Measurements from ENCODE around the gene ANXA2. TPM values are rescaled to one million over a fixed set of nuclear protein-coding genes. Genes with fewer than 3 reads are reported as not detected.
A peak's percentile ranks its signal among the peaks of the same experiment; 100 is the strongest.
"Not testable (repeated sequence)": the region's sequence is repeated elsewhere in the genome, so short reads cannot be mapped to it uniquely, and the experiment has no call there.

Gene ANXA2
- total RNA-seq, 1 experiment from 2014 or later = 1,903 TPM

DNA sequence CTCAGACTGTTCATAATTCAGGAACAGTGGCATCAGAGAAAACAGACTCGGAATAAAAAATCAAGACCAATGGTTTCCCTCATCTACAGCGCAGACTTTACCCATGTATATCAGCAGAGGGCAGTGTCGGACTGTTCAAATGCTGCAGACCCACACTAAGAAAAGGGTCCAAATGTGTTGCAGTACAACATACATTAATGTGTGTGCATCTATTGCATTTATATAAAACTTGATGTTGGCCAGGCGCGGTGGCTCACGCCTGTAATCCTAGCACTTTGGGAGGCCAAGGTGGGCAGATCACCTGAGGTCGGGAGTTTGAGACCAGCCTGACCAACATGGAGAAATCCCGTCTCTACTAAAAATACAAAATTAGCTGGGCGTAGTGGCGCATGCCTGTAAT lies 38.0 kb downstream of the ANXA2 start:
- in situ Hi-C loops (cut with HindIII; ENCODE audit: low pct_unique_long_range_greater_than_20kb, low sequenced_read_pairs) = loop anchor here (5.0 kb wide), 1 partner anchor 83 kb away; no protein-coding TSS in a partner anchor
- H3K4me3 ChIP-seq (ENCODE audit: low read depth in 2 of 2, low read length in 2 of 2); DNase-seq (ENCODE audit: low read depth, low spot score); H3K9me3 ChIP-seq (ENCODE audit: control insufficient read depth, insufficient read depth, low read depth, low read length); BruUV-seq (replicated peaks); H3K27me3 ChIP-seq (ENCODE audit: control insufficient read depth, insufficient read depth, low read length): not testable (repeated sequence)
- peaks cover 82% of the 10 kb centered on the region for H3K4me1 ChIP-seq (ENCODE audit: control insufficient read depth, insufficient read depth, low read length)
- TF ChIP-seq, protein P1, sequence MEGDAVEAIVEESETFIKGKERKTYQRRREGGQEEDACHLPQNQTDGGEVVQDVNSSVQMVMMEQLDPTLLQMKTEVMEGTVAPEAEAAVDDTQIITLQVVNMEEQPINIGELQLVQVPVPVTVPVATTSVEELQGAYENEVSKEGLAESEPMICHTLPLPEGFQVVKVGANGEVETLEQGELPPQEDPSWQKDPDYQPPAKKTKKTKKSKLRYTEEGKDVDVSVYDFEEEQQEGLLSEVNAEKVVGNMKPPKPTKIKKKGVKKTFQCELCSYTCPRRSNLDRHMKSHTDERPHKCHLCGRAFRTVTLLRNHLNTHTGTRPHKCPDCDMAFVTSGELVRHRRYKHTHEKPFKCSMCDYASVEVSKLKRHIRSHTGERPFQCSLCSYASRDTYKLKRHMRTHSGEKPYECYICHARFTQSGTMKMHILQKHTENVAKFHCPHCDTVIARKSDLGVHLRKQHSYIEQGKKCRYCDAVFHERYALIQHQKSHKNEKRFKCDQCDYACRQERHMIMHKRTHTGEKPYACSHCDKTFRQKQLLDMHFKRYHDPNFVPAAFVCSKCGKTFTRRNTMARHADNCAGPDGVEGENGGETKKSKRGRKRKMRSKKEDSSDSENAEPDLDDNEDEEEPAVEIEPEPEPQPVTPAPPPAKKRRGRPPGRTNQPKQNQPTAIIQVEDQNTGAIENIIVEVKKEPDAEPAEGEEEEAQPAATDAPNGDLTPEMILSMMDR (IDR thresholded peaks at IDR 0.05) = peak; percentile 81
- intact Hi-C loops (cut with micrococcal nuclease; ENCODE audit: unreplicated experiment) = loop anchor here (10.0 kb wide), 2 partner anchors 85 to 145 kb away; no protein-coding TSS in a partner anchor
- POLR2A ChIA-PET = interaction anchor here (1.6 kb wide), 1 partner anchor 17 kb away, joined by 3 read pairs; no protein-coding TSS in a partner anchor
- peak overlapping the region; percentile 100 for H3K27ac ChIP-seq (ENCODE audit: low read length)
- peak; percentile 39 for ATAC-seq
- H3K36me3 ChIP-seq (ENCODE audit: control insufficient read depth, insufficient read depth, low read length) = peaks cover 64% of the 10 kb centered on the region
- CTCF ChIA-PET = interaction anchor here (0.7 kb wide), 1 partner anchor 23 kb away, joined by 4 read pairs; no protein-coding TSS in a partner anchor

DNA sequence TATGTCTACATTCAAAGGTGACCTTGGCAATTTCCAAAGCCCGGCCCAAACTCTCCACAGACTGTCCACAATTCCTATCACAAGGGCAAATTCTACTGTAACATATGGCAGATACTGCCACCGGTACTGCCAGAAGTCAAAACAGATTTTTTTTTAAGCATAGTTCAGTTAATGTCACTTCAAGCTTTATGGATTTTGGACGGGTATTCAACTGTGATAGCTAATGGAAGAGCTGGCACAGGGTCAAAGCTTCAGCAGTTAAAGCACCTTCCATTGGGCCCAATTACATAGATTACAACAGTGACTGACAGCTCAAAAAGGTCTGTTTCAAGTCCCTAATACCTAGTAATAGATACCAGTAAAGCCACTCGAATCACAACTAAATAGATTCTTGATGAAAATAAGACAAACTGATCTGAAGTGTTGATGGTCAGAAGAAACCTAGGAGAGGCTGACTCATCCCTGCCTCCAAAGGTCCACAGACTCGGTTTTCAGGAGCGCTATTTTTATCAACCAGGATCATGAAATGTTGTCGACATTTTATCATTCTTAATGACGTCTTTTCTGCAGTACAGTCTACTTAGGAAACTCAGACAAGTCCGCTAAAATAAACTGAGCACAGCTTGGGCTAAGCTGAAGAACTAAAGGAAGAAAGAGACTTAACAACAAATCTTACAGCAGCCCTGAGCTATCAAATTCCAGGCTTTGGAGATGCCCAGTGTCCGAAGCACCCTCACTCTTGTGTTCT lies 38.7 kb downstream of the ANXA2 start:
- no peaks in the 10 kb centered on the region for H3K9me3 ChIP-seq (ENCODE audit: control insufficient read depth, insufficient read depth, low read depth, low read length)
- ATAC-seq (peak; percentile 1; the same call in 1 of the 2 replicates), DNase-seq (ENCODE audit: low read depth, low spot score) (no peak)
- no peak overlapping the region for H3K4me3 ChIP-seq (ENCODE audit: low read depth in 2 of 2, low read length in 2 of 2)
- BruUV-seq (replicated peaks) = no TSS peak
- peaks cover 82% of the 10 kb centered on the region for H3K4me1 ChIP-seq (ENCODE audit: control insufficient read depth, insufficient read depth, low read length)
- H3K27me3 ChIP-seq (ENCODE audit: control insufficient read depth, insufficient read depth, low read length) = no peaks in the 10 kb centered on the region
- H3K36me3 ChIP-seq (ENCODE audit: control insufficient read depth, insufficient read depth, low read length) = peaks cover 67% of the 10 kb centered on the region
- H3K27ac ChIP-seq (ENCODE audit: low read length) = peak overlapping the region; percentile 100
- intact Hi-C loops (cut with micrococcal nuclease; ENCODE audit: unreplicated experiment) = loop anchor here (10.0 kb wide), 1 partner anchor 146 kb away; no protein-coding TSS in a partner anchor
- TF ChIP-seq SIN3A (IDR thresholded peaks at IDR 0.05; ENCODE audit: borderline replicate concordance, insufficient read depth, low read depth, low read length) (no peak), POLR2AphosphoS5 (IDR thresholded peaks at IDR 0.05; ENCODE audit: low read depth, low read length) (no peak), TCF7L2 (IDR thresholded peaks at IDR 0.05; ENCODE audit: low read depth, low read length) (no peak)
- TF ChIP-seq, protein P1 (IDR thresholded peaks at IDR 0.05) = no peak
- TF ChIP-seq, protein P2, sequence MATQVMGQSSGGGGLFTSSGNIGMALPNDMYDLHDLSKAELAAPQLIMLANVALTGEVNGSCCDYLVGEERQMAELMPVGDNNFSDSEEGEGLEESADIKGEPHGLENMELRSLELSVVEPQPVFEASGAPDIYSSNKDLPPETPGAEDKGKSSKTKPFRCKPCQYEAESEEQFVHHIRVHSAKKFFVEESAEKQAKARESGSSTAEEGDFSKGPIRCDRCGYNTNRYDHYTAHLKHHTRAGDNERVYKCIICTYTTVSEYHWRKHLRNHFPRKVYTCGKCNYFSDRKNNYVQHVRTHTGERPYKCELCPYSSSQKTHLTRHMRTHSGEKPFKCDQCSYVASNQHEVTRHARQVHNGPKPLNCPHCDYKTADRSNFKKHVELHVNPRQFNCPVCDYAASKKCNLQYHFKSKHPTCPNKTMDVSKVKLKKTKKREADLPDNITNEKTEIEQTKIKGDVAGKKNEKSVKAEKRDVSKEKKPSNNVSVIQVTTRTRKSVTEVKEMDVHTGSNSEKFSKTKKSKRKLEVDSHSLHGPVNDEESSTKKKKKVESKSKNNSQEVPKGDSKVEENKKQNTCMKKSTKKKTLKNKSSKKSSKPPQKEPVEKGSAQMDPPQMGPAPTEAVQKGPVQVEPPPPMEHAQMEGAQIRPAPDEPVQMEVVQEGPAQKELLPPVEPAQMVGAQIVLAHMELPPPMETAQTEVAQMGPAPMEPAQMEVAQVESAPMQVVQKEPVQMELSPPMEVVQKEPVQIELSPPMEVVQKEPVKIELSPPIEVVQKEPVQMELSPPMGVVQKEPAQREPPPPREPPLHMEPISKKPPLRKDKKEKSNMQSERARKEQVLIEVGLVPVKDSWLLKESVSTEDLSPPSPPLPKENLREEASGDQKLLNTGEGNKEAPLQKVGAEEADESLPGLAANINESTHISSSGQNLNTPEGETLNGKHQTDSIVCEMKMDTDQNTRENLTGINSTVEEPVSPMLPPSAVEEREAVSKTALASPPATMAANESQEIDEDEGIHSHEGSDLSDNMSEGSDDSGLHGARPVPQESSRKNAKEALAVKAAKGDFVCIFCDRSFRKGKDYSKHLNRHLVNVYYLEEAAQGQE (IDR thresholded peaks at IDR 0.05; ENCODE audit: insufficient read depth in 1 of 2, low read depth in 2 of 2, low read length in 1 of 2) = no peak
- CTCF ChIA-PET = interaction anchor here (0.7 to 1.0 kb wide), 2 partner anchors 24 to 161 kb away, joined by 3 to 4 read pairs; no protein-coding TSS in a partner anchor
- POLR2A ChIA-PET = no interaction called here
- in situ Hi-C loops (cut with HindIII; ENCODE audit: low pct_unique_long_range_greater_than_20kb, low sequenced_read_pairs) = no loop called here

Data from Panc1 (cell line).